Measurements from ENCODE around the gene ATP6V0A1.
"Not testable (repeated sequence)": the region's sequence is repeated elsewhere in the genome, so short reads cannot be mapped to it uniquely, and the experiment has no call there.

The ATP6V0A1 gene

DNA sequence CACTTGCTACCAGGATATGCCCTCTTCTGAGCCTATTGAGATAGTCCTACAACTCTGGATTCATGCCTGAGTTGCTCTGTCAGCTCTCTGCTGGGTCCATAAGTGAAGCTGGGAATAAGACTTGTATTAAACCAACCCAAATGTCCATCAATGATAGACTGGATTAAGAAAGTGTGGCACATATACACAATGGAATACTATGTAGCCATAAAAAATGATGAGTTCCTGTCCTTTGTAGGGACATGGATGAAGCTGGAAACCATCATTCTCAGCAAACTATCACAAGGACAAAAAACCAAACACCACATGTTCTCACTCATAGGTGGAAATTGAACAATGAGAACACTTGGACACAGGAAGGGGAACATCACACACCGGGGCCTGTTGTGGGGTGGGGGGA, 19.1 kb downstream of the ATP6V0A1 start:
- DNase-seq, result not testable (repeated sequence)

DNA sequence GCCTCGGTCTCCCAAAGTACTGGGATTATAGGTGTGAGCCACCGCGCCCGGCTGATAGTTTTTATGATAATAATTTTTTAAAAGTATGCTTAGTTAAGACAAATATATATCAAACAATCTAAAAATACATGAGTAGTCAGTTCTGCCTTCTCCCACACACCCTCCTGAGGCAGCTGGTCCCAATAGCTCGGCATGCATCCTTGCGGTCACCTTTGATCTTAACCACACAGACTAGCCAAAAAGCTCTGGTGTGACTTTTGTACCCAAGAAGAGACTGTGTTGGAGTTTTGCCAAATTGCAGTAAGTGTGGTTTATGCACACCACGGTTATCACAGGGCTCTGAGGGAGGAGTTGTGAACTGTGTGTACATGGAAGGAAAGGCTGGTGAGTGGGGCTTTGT, 25.6 kb downstream of the ATP6V0A1 start:
- no peak for DNase-seq

DNA sequence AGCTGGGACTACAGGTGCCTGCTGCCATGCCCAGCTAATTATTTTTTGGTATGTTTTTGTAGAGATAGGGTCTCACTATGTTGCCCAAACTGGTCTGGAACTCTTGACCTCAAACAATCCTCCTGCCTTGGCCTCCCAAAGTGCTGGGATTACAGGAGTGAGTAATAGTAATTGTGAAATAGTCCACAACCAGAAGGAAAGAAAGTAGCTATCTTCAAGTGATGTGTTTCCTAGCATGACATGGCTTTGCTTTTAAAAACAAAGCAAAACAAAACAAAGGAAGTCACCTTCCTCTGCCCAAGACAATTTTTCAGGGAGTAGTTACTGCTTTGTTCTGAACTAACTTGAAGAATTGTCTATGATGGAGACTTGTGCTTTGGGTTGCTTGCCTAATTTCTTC, 27.0 kb downstream of the ATP6V0A1 start:
- no peak for DNase-seq

DNA sequence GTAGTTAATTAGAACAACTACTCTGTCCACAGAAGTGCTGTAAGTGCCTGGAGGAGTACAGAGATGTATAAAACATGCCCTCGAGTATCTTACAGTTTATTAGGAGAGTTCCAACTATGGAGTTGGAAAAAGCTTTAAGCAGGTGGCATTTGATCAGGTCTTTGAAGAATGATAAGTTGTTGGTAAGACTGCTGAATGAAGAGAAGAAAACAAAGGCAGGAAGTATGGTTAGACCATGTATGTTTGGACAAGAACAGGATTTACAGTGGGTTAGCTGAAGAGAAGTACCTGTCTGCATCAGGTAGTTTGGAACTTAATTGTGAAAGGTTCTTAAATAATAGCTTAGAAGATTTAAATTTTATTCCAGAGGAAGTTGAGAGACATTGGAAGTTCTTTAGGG, 29.4 kb downstream of the ATP6V0A1 start:
- DNase-seq, result no peak

DNA sequence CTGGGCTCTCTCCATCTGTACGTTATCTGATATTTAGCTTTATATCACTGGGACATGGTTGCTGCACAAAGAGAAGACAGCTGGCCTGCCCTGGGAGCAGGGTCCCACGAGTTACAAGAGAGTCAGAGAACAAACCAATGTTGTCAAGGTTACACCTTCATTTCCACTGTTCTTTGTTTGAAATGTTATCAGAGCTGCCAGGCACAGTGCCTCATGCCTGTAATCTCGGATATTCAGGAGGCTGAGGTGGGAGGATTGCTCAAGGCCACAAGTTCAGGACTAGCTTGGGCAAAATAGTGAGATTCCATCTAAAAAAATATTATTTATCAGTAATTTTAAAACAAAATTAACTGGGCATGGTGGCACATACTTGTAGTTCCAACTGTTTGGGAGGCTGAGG, 34.6 kb downstream of the ATP6V0A1 start:
- no peak for DNase-seq

- DNase-seq, result no peak
These were observed 36.0 kb downstream of the ATP6V0A1 start for GRCh38 chr17:42494673-42495072.

- no peak for DNase-seq
These were observed 40.1 kb downstream of the ATP6V0A1 start for GRCh38 chr17:42498828-42499227.

DNA sequence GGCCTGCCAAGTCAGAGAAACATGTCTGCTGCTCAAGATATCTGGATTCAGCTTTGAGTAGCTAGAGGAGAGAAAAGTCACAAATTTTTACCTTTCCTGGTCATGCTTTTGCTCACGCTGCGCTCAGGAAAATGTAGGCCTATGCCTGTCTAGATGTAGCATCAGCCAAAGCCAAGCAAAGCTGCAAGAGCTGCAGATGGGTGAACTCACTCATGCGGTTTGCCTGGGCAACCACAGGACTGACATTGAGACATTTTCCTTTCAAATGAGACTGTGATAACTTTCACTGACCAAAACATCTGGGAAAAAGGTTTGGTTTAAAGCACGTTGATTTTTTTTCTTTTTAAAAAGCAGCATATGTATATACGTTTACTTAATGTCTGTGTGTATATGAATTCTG, 43.4 kb downstream of the ATP6V0A1 start:
- no peak for DNase-seq

- DNase-seq, result no peak
These were observed 44.2 kb downstream of the ATP6V0A1 start for GRCh38 chr17:42502926-42503325.

DNA sequence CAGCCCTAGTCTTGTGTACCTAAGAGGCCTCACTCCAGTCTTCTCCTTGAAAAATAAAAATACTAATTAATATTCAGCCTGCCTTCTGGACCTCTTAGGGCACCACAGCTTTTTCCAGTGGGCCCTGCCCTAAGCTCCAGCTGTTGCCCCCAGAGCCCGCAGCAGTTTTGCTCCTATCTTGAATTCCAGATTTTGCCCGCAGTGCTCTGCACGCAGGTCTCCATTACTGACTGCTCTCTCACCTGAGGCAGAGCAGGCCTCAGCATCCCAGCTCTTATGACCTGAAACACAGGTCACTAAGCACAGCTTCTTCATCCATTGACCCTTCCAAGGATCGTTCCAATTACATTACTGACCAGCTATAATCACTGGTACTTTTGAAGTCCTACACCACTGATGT, 49.0 kb downstream of the ATP6V0A1 start:
- DNase-seq, result no peak

- DNase-seq, result no peak
These were observed 49.9 kb downstream of the ATP6V0A1 start for GRCh38 chr17:42508426-42509165.

- DNase-seq, result no peak
These were observed 50.7 kb downstream of the ATP6V0A1 start for GRCh38 chr17:42509409-42509808.

DNA sequence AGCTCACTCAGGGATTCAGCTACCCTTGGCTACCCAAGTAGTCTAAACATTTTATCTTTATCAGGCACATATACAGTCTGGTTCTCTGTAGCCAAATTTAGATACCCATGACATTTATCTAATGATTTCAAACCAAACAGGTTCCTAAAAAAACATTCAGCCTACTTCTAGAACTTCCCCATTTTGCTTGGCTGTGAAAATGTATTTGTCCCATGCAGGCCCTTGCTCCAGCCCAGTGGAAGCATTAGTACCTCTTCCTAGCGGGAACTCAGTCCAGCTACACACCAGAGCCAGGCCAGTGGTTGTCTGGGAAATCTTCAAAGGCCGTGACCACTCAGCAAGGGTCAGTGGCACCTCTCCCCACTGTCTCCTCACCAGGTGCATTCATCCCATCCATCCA, 51.2 kb downstream of the ATP6V0A1 start:
- DNase-seq, result no peak

GRCh38 chr17:42512246-42512645, 53.6 kb downstream of the ATP6V0A1 start:
- DNase-seq, result no peak

GRCh38 chr17:42512733-42513251, 54.1 kb downstream of the ATP6V0A1 start:
- no peak for DNase-seq

DNA sequence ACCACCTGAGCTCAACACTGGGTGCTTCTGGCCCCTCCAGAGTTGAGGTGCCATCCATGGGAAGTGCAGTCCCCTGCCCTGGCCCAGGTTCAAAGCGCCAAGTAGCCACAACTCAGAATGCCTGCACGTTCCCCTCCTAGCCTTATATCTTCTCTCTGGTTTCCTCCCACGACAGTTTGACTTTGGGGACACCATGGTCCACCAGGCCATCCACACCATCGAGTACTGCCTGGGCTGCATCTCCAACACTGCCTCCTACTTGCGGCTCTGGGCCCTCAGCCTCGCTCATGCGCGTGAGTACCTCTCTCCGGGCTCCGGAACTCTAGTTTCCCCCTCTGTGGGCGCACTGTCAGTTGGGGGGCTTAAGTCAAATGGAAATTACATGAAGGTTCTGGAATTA, 55.0 kb downstream of the ATP6V0A1 start:
- DNase-seq, result no peak

DNA sequence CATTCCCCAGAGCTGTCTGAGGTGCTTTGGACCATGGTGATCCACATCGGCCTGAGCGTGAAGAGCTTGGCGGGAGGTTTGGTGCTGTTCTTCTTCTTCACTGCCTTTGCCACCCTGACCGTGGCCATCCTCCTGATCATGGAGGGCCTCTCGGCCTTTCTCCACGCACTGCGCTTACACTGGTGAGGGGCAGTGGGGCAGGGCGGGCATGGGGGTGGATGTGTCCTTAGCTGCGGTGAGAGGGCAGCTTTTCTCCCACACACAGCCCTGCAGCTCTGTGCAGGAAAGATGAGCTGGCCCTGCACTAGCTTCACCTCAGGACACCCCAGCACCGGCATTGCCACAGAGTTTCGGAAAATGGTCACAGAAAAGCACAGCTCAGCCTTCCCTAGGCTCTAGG, 55.6 kb downstream of the ATP6V0A1 start:
- no peak for DNase-seq

DNA sequence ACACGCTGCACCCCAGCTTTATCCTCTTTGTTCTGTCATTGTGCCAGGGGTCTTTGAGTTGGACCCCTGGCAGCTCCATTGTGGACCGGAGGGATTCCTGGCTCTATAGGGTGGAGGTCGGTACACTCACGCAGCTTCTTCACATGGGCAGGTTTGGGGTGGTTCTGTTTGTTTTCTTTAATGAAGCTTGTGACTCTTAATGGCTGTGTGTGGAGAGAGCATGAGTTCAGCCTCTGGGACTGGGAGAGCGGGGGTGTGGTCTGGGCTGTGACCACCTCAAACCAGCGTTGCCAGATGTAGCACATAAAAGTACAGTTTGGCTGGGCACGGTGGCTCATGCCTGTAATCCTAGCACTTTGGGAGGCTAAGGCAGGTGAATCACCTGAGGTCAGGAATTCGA, 56.2 kb downstream of the ATP6V0A1 start:
- no peak for DNase-seq

DNA sequence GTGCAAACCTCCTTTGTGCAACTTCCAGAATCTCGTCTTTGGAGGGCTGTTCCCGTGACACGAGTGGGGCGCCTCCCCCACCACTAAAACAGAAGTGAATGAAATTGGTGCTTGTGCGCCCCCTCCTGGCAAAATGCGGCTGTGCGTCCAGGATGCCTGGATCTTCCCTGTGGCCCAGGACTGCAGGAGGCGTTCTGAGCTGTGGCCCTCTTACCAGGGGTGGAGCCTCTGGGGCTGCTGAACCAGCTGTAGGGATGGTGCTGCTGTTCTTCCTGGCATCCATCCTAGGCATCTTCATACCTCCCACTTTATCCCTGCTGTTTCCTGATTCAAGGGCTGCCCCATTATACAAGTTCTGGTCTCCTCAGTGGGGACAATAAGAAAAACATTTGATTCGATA, 58.8 kb downstream of the ATP6V0A1 start:
- DNase-seq, result no peak

GRCh38 chr17:42518046-42518754, 59.5 kb downstream of the ATP6V0A1 start:
- no peak for DNase-seq

DNA sequence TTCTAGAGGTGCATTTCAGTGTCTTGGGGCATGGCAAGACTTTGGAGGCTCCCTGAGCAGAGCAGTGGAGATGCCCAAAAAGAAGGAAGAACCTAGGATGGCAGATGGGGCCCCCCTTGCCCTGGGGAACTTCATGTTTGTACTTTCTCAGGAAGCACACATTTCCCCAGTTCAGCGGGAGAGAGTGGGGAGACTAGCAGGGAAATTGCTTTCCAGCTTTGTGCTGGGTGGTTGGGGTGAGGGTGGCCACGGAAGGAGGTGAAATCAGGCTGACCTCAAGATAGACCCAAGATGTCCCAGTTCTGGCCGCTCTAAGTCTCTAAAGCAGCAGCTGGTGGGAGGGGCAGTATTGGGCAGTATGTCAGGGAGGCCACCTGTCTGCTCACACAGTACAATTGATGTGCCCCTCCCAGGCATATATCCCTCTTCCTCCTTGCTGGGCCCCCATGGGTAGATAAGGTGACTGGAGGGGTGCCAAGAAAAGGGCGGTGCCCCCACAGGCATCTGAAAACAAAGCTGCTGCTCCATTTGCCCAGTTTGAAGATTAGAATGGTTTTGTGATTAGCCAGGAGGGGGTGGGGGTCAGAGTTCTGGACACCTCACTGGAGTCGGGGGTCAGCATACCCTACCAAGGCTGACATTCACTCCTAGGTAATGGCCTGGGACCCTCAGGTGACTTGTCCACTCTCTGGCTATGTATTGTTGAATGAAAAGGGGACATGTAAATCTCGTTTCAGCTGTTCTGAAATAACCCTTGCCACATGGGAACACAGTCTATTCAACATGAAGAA, 60.3 kb downstream of the ATP6V0A1 start:
- no peak for DNase-seq

GRCh38 chr17:42519546-42520491, 61.1 kb downstream of the ATP6V0A1 start:
- DNase-seq, result no peak
